ENCODE data around the gene KRCC1. TPM values are rescaled to one million over a fixed set of nuclear protein-coding genes. Genes with fewer than 3 reads are reported as not detected.

KRCC1 gene
- total and polyA plus RNA-seq, 9 of the 15 experiments (the other 6 are each of a cell fraction or from before 2014, with no cell fraction given) = 1.9 to 6.0 (median 2.2) TPM

- H3K79me2 ChIP-seq (ENCODE audit: control insufficient read depth, insufficient read depth, low read length) = no peaks in the 10 kb centered on the region
- in situ Hi-C loops (cut with MboI) (loop anchor here (10.0 to 25.0 kb wide), 3 partner anchors 144 to 774 kb away; no protein-coding TSS in a partner anchor), intact Hi-C loops (cut with micrococcal nuclease) (no loop called here)
- no peaks in the 10 kb centered on the region for H3K36me3 ChIP-seq (ENCODE audit: control insufficient read depth, insufficient read depth, low read length)
- ChIA-PET POLR2A (no interaction called here), CTCF (ENCODE audit: low intra/inter-chr PET ratio) (interaction anchor here (0.8 kb wide), 1 partner anchor 148 kb away, joined by 4 read pairs; no protein-coding TSS in a partner anchor)
- no peak overlapping the region for H3K9ac ChIP-seq (ENCODE audit: insufficient read depth in 1 of 2, low read depth in 2 of 2, low read length in 2 of 2)
- H2AFZ ChIP-seq (ENCODE audit: low read depth, low read length) = no peak overlapping the region
- no peak overlapping the region for H3K4me3 ChIP-seq
- no peak for DNase-seq (ENCODE audit: extremely low read depth in 1 of 4, low spot score in 3 of 4)
- H3K27me3 ChIP-seq (ENCODE audit: control insufficient read depth in 2 of 2, insufficient read depth in 2 of 2, low read length in 2 of 2) = no peaks in the 10 kb centered on the region
- H3K4me2 ChIP-seq (ENCODE audit: insufficient read depth, low read length) = no peak overlapping the region
- H3K9me1 ChIP-seq (ENCODE audit: control insufficient read depth, insufficient read depth, low read length) = no peaks in the 10 kb centered on the region
- H3K4me1 ChIP-seq (replicated peaks in 1 of 2; ENCODE audit: control insufficient read depth in 2 of 2, insufficient read depth in 2 of 2, low read length in 2 of 2) = peaks cover 0 to 4% of the 10 kb centered on the region in 2 experiments; a peak in 2 of 5 replicates
- WGBS (ENCODE audit: insufficient coverage, low coverage, missing lambda C conversion rate) = 44% methylated on average over 1 of the region's 1 CpG
- H3K27ac ChIP-seq (ENCODE audit: extremely low read depth, low read depth, low read length) = no peak overlapping the region
- no peaks in the 10 kb centered on the region for H3K9me3 ChIP-seq (replicated peaks; ENCODE audit: control insufficient read depth, insufficient read depth, low read depth, low read length)
- no peaks in the 10 kb centered on the region; the same call in 1 of the 2 replicates for H4K20me1 ChIP-seq (replicated peaks; ENCODE audit: control insufficient read depth, insufficient read depth, low read length)
- no peak for ATAC-seq
- no TSS peak for BruUV-seq (replicated peaks)
- no peak for FAIRE-seq
- TF ChIP-seq NFE2L1 (tag; IDR thresholded peaks at IDR 0.05; ENCODE audit: borderline replicate concordance, low read depth) (no peak), NR2F6 (CRISPR knock-in tag; IDR thresholded peaks at IDR 0.05) (no peak), PHF8 (IDR thresholded peaks at IDR 0.05; ENCODE audit: borderline replicate concordance, low read length) (no peak), MIER1 (IDR thresholded peaks at IDR 0.05; ENCODE audit: low read depth) (no peak), MTF1 (CRISPR knock-in tag; IDR thresholded peaks at IDR 0.05; ENCODE audit: borderline replicate concordance) (no peak), ZNF316 (IDR thresholded peaks at IDR 0.05) (no peak), RNF2 (IDR thresholded peaks at IDR 0.05) (no peak), ARID3A (IDR thresholded peaks at IDR 0.05; ENCODE audit: borderline replicate concordance, low read depth, low read length) (no peak), ZNF431 (CRISPR knock-in tag; IDR thresholded peaks at IDR 0.05) (no peak), KLF16 (IDR thresholded peaks at IDR 0.05) (no peak), REST (IDR thresholded peaks at IDR 0.05; ENCODE audit: borderline replicate concordance) (no peak), REST (CRISPR knock-in tag; IDR thresholded peaks at IDR 0.05; ENCODE audit: low read depth) (no peak)
These were observed 44.6 kb downstream of the KRCC1 start for GRCh38 chr2:88011011-88011410.
